H1 (cell line): ENCODE measurements around the gene FAM120A. TPM values are rescaled to one million over a fixed set of nuclear protein-coding genes. Genes with fewer than 3 reads are reported as not detected.

ENCODE experiments used
- CTCF ChIA-PET: fragments of 300-600 bp; sonication (Branson Sonifier 250); formaldehyde crosslinking; loops from one replicate; lab custom pipeline; 2021; ENCODE audit not compliant: partially characterized antibody; lab: Charles Lee
- POLR2A ChIA-PET: fragments of 300-600 bp; sonication (Branson Sonifier 250); formaldehyde crosslinking; loops from one replicate; lab custom pipeline; 2021; ENCODE audit warnings: inconsistent platforms; ENCODE audit not compliant: partially characterized antibody; lab: Charles Lee
- DNase-seq, 2 experiments: peaks; one replicate each; pipeline versions ENCODE4 v3.0.0 to v3.0.0-alpha.2; 2010 to 2022; ENCODE audit warnings: low spot score in 2 of 2, low read depth in 1 of 2, mixed read lengths in 1 of 2
- FAIRE-seq: peaks from 2 replicates; lab custom pipeline; 2011; peaks lifted over from hg19 to GRCh38; lab: Jason Lieb, UNC
- H2AFZ ChIP-seq: 2 replicates; pipeline ENCODE4 v1.8.1; 2012; ENCODE audit warnings: low read length, inconsistent platforms
- H2AK5ac ChIP-seq: 2 replicates; pipeline ENCODE4 v1.6.1; 2013; ENCODE audit warnings: low read depth, low read length
- H2BK120ac ChIP-seq: replicated peaks from 2 replicates; pipeline ENCODE3; 2013; ENCODE audit warnings: low read depth, low read length, inconsistent platforms
- H2BK12ac ChIP-seq: 2 replicates; pipeline ENCODE4 v1.6.1; 2013; ENCODE audit warnings: low read depth, low read length
- H2BK15ac ChIP-seq: 2 replicates; pipeline ENCODE4 v1.6.1; 2013; ENCODE audit warnings: low read length
- H2BK20ac ChIP-seq: 2 replicates; pipeline ENCODE4 v1.6.1; 2013; ENCODE audit warnings: low read length
- H2BK5ac ChIP-seq: 2 replicates; pipeline ENCODE4 v1.6.1; 2013; ENCODE audit warnings: low read depth, low read length
- H3K14ac ChIP-seq: 2 replicates; pipeline ENCODE4 v1.6.1; 2013; ENCODE audit warnings: inconsistent platforms; ENCODE audit not compliant: insufficient read length
- H3K18ac ChIP-seq: 2 replicates; pipeline ENCODE4 v1.6.1; 2013; ENCODE audit warnings: low read length; ENCODE audit errors: extremely low read depth
- H3K23ac ChIP-seq: 2 replicates; pipeline ENCODE4 v1.6.1; 2013; ENCODE audit warnings: inconsistent platforms; ENCODE audit not compliant: insufficient read length
- H3K23me2 ChIP-seq: 2 replicates; pipeline ENCODE4 v1.6.1; 2013; ENCODE audit warnings: low read depth, low read length
- H3K27ac ChIP-seq: 2 replicates; pipeline ENCODE4 v1.6.1; 2011; ENCODE audit warnings: low read depth, low read length, inconsistent platforms
- H3K27me3 ChIP-seq, 4 experiments: replicated peaks in 1 of 4; 1 replicate in 1 of 4; 2 replicates in 3 of 4; pipeline versions ENCODE4 v1.6.1 to v1.8.1; 2011 to 2013; ENCODE audit warnings: low read length in 3 of 4, mild to moderate bottlenecking in 3 of 4, inconsistent platforms in 2 of 4, mixed read lengths in 2 of 4, moderate library complexity in 1 of 4; ENCODE audit not compliant: control insufficient read depth in 3 of 4, insufficient read depth in 3 of 4; ENCODE audit errors: extremely low read depth in 1 of 4
- H3K36me3 ChIP-seq, 4 experiments: 2 replicates each; pipeline versions ENCODE4 v1.6.1 to v1.8.1; 2011 to 2013; ENCODE audit warnings: mild to moderate bottlenecking in 4 of 4, low read length in 3 of 4, moderate library complexity in 2 of 4, control low read depth in 1 of 4, inconsistent platforms in 1 of 4; ENCODE audit not compliant: insufficient read depth in 4 of 4, control insufficient read depth in 2 of 4
- H3K4ac ChIP-seq: replicated peaks from 2 replicates; pipeline ENCODE3; 2013; ENCODE audit warnings: low read length, low read depth, mixed read lengths, inconsistent platforms; ENCODE audit not compliant: insufficient read length
- H3K4me1 ChIP-seq, 4 experiments: replicated peaks in 1 of 4; 1 replicate in 1 of 4; 2 replicates in 3 of 4; pipeline versions ENCODE4 v1.6.1 to v1.8.1; 2011 to 2013; ENCODE audit warnings: low read length in 3 of 4, inconsistent platforms in 2 of 4, mixed read lengths in 1 of 4; ENCODE audit not compliant: insufficient read depth in 4 of 4, control insufficient read depth in 3 of 4
- H3K4me2 ChIP-seq, 2 experiments: 2 replicates each; pipeline versions ENCODE4 v1.6.1 to v1.8.1; 2011 to 2013; ENCODE audit warnings: low read depth in 2 of 2, low read length in 2 of 2, control low read depth in 1 of 2, inconsistent platforms in 1 of 2, mild to moderate bottlenecking in 1 of 2; ENCODE audit not compliant: insufficient read depth in 1 of 2
- H3K4me3 ChIP-seq, 4 experiments: fragments of 200-600, 300-600 bp in 1 of 4; sonication (generic), shearing (Covaris generic), sonication (Bioruptor Twin) in 1 of 4; 2 replicates each; pipeline versions ENCODE4 v1.5.1 to v1.8.1; 2011 to 2016; ENCODE audit warnings: low read length in 4 of 4, low read depth in 3 of 4, control low read depth in 2 of 4, inconsistent platforms in 2 of 4, mild to moderate bottlenecking in 2 of 4, mixed read lengths in 1 of 4, moderate library complexity in 1 of 4; ENCODE audit not compliant: insufficient read depth in 2 of 4; ENCODE audit errors: extremely low read depth in 1 of 4
- H3K56ac ChIP-seq: replicated peaks from 2 replicates; pipeline ENCODE3; 2013; ENCODE audit warnings: low read depth, mild to moderate bottlenecking, mixed read lengths, low read length, inconsistent platforms; ENCODE audit not compliant: insufficient read length
- H3K79me1 ChIP-seq: 2 replicates; pipeline ENCODE4 v1.6.1; 2013; ENCODE audit warnings: low read depth, low read length, control low read depth
- H3K79me2 ChIP-seq, 2 experiments: 2 replicates each; pipeline versions ENCODE4 v1.6.1 to v1.8.1; 2012 to 2013; ENCODE audit warnings: low read length in 2 of 2, mild to moderate bottlenecking in 2 of 2, inconsistent platforms in 1 of 2; ENCODE audit not compliant: insufficient read depth in 2 of 2, control insufficient read depth in 1 of 2
- H3K9ac ChIP-seq, 4 experiments: replicated peaks in 1 of 4; 1 replicate in 1 of 4; 2 replicates in 3 of 4; pipeline versions ENCODE4 v1.6.1 to v1.8.1; 2011 to 2013; ENCODE audit warnings: low read depth in 3 of 4, low read length in 3 of 4, control low read depth in 2 of 4, mild to moderate bottlenecking in 2 of 4, moderate library complexity in 2 of 4, inconsistent platforms in 1 of 4; ENCODE audit errors: extremely low read depth in 1 of 4
- H3K9me3 ChIP-seq, 2 experiments: 2 replicates each; pipeline versions ENCODE4 v1.6.1 to v1.8.1; 2012 to 2013; ENCODE audit warnings: mild to moderate bottlenecking in 2 of 2, moderate library complexity in 2 of 2, control low read depth in 1 of 2, inconsistent platforms in 1 of 2, low read depth in 1 of 2, low read length in 1 of 2, mixed read lengths in 1 of 2; ENCODE audit not compliant: insufficient read depth in 2 of 2
- H4K20me1 ChIP-seq, 2 experiments: replicated peaks in 1 of 2; 2 replicates each; pipeline versions ENCODE3 to v1.8.1; 2011 to 2013; ENCODE audit warnings: inconsistent platforms in 2 of 2, low read length in 2 of 2, mild to moderate bottlenecking in 1 of 2; ENCODE audit not compliant: insufficient read depth in 2 of 2, control insufficient read depth in 1 of 2
- H4K5ac ChIP-seq: 2 replicates; pipeline ENCODE4 v1.6.1; 2013; ENCODE audit warnings: low read length, low read depth, mixed read lengths, inconsistent platforms; ENCODE audit not compliant: insufficient read length
- H4K8ac ChIP-seq: 2 replicates; pipeline ENCODE4 v1.8.0; 2013; ENCODE audit warnings: mild to moderate bottlenecking, moderate library complexity, low read length, inconsistent platforms; ENCODE audit not compliant: insufficient read depth; ENCODE audit errors: extremely low read depth
- H4K91ac ChIP-seq: replicated peaks from 2 replicates; pipeline ENCODE3; 2013; ENCODE audit warnings: low read length, mixed read lengths, inconsistent platforms; ENCODE audit not compliant: insufficient read length
- CHD1 ChIP-seq: IDR thresholded peaks from 2 replicates; pipeline ENCODE4 v1.6.1; 2012; ENCODE audit warnings: low read depth, low read length, improper control_type of control experiment
- CTCF ChIP-seq, 3 experiments: IDR thresholded peaks; 1 replicate in 2 of 3; 2 replicates in 1 of 3; pipeline versions ENCODE4 v1.5.1 to v1.6.1; 2011; ENCODE audit warnings: low read length in 3 of 3, mild to moderate bottlenecking in 3 of 3, inconsistent platforms in 2 of 3, low read depth in 1 of 3, moderate library complexity in 1 of 3; ENCODE audit not compliant: insufficient read depth in 1 of 3; ENCODE audit errors: control extremely low read depth in 1 of 3
- RAD21 ChIP-seq, 2 experiments: IDR thresholded peaks in 1 of 2; conservative IDR thresholded peaks in 1 of 2; 2 replicates each; pipeline ENCODE4 v1.6.1; 2011; ENCODE audit warnings: low read depth in 2 of 2, low read length in 2 of 2, improper control_type of control experiment in 1 of 2, inconsistent platforms in 1 of 2, mild to moderate bottlenecking in 1 of 2, moderate library complexity in 1 of 2
- WGBS, 2 experiments: shearing (Covaris generic) in 1 of 2; methylation state at CpG; one replicate each; pipeline versions ENCODE4 v1.1.6 to v1.1.7; 2013 to 2015; ENCODE audit warnings: low lambda C conversion rate in 2 of 2, mixed read lengths in 2 of 2, inconsistent platforms in 1 of 2, low coverage in 1 of 2, missing lambda C conversion rate in 1 of 2; ENCODE audit not compliant: insufficient replicate concordance in 2 of 2, insufficient coverage in 1 of 2, insufficient read length in 1 of 2; ENCODE audit errors: extremely low coverage in 1 of 2, missing lambda C conversion rate in 1 of 2; 5-methylcytosine and 5-hydroxymethylcytosine counted together
- polyA plus RNA-seq, 7 experiments: library from polyadenylated mRNA; depleted of rRNA in 3 of 7; stranded (reverse) in 5 of 7; unstranded in 2 of 7; fragments of >200 nt in 5 of 7; fragments of 200-250 nt in 2 of 7; gene quantifications; 1 replicate in 5 of 7; 2 replicates in 1 of 7; 4 replicates in 1 of 7; pipeline versions ENCODE4 v1.2.1 to v1.2.3, GENCODE V29; 2011 to 2013; ENCODE audit warnings: missing spikeins in 2 of 7, mixed read lengths in 2 of 7
- total RNA-seq: library from RNA; stranded (reverse); fragmentation: NEBNext Ultra II Directional; extraction: Animal tissue kit (Norgen Biotek cat#: 25700); gene quantifications from 2 replicates; pipeline ENCODE4 v1.2.1, GENCODE V29; 2021

FAM120A gene
- total and polyA plus RNA-seq, 2 of the 8 experiments (the other 6 are each of a cell fraction or from before 2014, with no cell fraction given): 24.9 to 54.7 TPM

GRCh38 chr9:93587651-93588347, 136.3 kb downstream of the FAM120A start:
- H3K9ac ChIP-seq: no peak overlapping the region
- peaks cover 2 to 5% of the 10 kb centered on the region in 2 experiments for H4K20me1 ChIP-seq
- no peak overlapping the region for H4K5ac ChIP-seq
- H3K9me3 ChIP-seq: no peaks in the 10 kb centered on the region
- peaks cover 0 to 5% (median 2%) of the 10 kb centered on the region in 4 experiments; a peak in 4 of 7 replicates for H3K4me1 ChIP-seq
- H3K18ac ChIP-seq: no peak overlapping the region
- no peak overlapping the region for H2BK20ac ChIP-seq
- no peak overlapping the region for H3K14ac ChIP-seq
- no peak overlapping the region for H2BK12ac ChIP-seq
- H3K79me1 ChIP-seq: peaks cover 15% of the 10 kb centered on the region
- H2BK15ac ChIP-seq: no peak overlapping the region
- no peak overlapping the region; the same call in 1 of the 2 replicates for H4K8ac ChIP-seq
- WGBS, 2 experiments: 88% methylated on average over 10 of the region's 11 CpGs; no CpG with 5 or more reads in 1 of the 2 experiments
- no peak overlapping the region for H3K56ac ChIP-seq
- no peak for FAIRE-seq
- no peak overlapping the region for H4K91ac ChIP-seq
- no peak overlapping the region for H3K4ac ChIP-seq
- H3K4me3 ChIP-seq: no peak overlapping the region
- no peak for TF ChIP-seq CHD1
- peak; percentile 12 to 31; a peak in 2 of 4 replicates for TF ChIP-seq RAD21 (IDR thresholded peaks at IDR 0.05 in 1 of 2, conservative IDR thresholded peaks at IDR 0.05 in 1 of 2; ENCODE audit: low read depth in 2 of 2, low read length in 2 of 2)
- peak; percentile 23 to 45 (median 44); a peak in 3 of 4 replicates for TF ChIP-seq CTCF (IDR thresholded peaks at IDR 0.05; ENCODE audit: control extremely low read depth in 1 of 3, insufficient read depth in 1 of 3, low read depth in 1 of 3, low read length in 3 of 3)
- no peak overlapping the region for H3K4me2 ChIP-seq
- no peak overlapping the region for H2BK120ac ChIP-seq
- DNase-seq: no peak
- H3K27me3 ChIP-seq: no peaks in the 10 kb centered on the region
- no peak overlapping the region for H3K27ac ChIP-seq
- no peak overlapping the region for H2AK5ac ChIP-seq
- POLR2A ChIA-PET: interaction anchor here (0.6 kb wide), 1 partner anchor 9 kb away, joined by 3 read pairs; no protein-coding TSS in a partner anchor
- H3K36me3 ChIP-seq: no peaks in the 10 kb centered on the region
- CTCF ChIA-PET: interaction anchor here (0.6 to 2.2 kb wide), 12 partner anchors 9 to 240 kb away, joined by 3 to 12 read pairs (median 5); no protein-coding TSS in a partner anchor
- no peak overlapping the region for H3K23ac ChIP-seq
- no peak overlapping the region for H2BK5ac ChIP-seq
- H3K79me2 ChIP-seq: peaks cover 0 to 31% of the 10 kb centered on the region in 2 experiments; a peak in 2 of 4 replicates
- no peaks in the 10 kb centered on the region for H3K23me2 ChIP-seq
- no peak overlapping the region for H2AFZ ChIP-seq
